HG03159 (cell line): ENCODE data around the gene ADGRG4.
"Not testable (repeated sequence)": the region's sequence is repeated elsewhere in the genome, so short reads cannot be mapped to it uniquely, and the experiment has no call there.

Source experiments
- ATAC-seq: cut with Tn5 transposase; IDR thresholded peaks from one replicate; pipeline ENCODE4 v1.9.1; 2021; ENCODE audit warnings: mild to moderate bottlenecking, moderate library complexity; ENCODE audit not compliant: unreplicated experiment

The ADGRG4 gene

GRCh38 chrX:136300721-136301120 lies at the start of gene ADGRG4:
Gene ADGRG4, plus strand, starts transcription at chrX:136300963. Its CDS starts 7,815 bp downstream, at chrX:136308778.
- ATAC-seq = not testable (repeated sequence)

DNA sequence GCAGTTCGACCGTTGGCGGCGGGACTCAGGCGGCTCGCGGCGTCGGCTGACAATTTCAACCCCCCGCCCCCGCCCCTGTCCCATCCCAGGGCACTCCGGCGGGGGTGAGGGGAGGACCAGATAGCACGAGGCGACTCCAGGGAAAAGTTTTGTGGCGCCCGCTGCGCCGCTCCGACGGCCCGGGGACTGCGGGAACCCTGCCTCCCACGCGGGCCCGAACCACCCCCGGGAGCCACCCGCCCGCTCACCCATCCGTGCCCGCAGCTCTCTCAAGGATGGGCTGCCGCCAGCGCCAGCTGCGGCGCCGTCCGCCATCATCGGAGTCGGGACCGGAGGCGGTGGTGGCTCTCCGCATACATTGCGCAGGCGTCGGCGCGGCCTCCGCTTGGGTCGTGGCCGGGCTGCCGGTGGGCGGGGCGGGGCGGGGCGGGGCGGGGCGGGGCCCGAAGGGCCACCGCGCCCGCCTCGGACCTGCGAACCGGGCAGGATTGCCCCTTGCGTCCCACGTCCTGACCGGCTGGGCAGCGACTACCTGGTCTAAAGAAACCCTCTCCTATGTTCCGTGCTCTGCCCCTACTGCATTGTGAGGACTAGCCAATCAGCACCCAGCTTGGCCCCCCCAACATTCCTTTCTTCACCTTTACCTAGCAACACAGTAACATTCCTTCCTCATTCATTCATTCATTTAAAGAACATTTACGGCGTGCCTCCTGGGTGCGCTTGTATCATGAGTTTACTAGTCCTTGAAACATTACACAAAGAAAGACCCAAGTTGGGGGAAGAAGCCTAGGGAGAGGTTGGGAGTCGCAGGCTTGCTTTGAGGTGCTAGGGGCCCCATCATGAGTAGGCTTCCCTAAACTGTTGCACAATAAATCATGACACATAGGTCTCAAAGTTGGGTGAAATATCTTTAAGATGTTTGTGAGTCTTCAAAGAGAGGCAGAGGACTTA lies 49.4 kb upstream of the ADGRG4 start, which contains the start of gene MAP7D3:
Gene MAP7D3 (minus strand): TSS at position 360 of the 951 bp plus-strand sequence. CDS start 42 bp downstream, at position 318.
- ATAC-seq = peak; percentile 87

DNA sequence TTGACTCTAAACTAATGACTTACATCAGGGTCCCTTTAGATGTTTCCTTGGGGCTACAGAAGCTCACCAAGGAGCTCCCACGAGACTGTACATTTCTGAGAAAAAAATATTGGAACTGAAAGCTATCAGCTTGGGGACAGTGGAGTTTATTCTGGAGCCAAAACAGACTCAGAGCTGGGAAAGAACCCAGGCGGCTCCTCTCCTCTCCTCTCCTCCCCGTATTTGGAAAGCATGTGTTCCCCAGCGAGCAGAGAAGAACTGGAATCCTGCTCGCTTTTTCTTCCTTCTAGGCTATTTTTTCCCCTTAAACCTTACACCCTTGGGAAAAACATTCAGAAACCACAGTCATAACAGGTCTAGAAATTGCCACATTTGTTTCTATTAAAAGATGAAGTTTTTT lies 45.2 kb upstream of the ADGRG4 start:
- ATAC-seq = no peak

GRCh38 chrX:136256026-136256425 lies 44.7 kb upstream of the ADGRG4 start:
- ATAC-seq = no peak

GRCh38 chrX:136258951-136259350 lies 41.8 kb upstream of the ADGRG4 start:
- ATAC-seq = no peak

GRCh38 chrX:136259543-136259942 lies 41.2 kb upstream of the ADGRG4 start:
- ATAC-seq = no peak

GRCh38 chrX:136260776-136261175 lies 40.0 kb upstream of the ADGRG4 start:
- no peak for ATAC-seq

DNA sequence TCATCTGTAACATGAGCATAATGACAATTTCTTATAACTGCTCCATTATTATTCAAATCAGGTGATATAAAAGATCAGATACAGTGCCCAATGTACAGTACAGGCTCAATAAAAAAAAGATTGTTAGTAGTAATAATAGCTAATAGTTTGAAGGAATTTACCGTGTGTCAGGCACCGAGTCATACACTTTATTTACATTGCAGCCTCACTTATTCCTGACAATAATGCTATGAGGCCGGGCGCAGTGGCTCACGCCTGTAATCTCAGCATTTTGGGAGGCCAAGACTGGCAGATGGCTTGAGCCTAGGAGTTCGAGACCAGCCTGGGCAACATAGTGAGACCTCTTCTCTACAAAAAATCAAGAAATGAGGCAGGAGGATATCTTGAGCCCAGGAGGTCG lies 39.4 kb upstream of the ADGRG4 start:
- ATAC-seq = no peak

DNA sequence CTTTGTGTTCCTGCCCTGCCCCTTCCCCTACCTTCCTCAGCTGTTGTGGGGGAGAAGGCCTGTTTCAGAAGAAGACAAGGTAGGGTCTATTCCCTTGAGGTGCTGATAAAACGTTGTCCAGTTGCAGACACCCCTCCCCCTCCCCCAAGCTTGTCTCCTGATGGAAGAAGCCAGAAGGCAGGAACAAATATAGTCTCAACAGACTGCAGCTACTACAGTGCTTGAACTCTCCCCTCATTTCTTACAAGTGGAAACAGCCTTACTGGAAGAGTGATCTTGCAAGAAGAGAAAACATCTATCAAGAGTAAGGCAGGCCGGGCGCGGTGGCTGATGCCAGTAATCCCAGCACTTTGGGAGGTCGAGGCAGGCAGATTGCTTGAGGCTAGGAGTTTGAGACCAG lies 38.5 kb upstream of the ADGRG4 start:
- ATAC-seq = no peak

- ATAC-seq = no peak
These were observed 37.9 kb upstream of the ADGRG4 start for GRCh38 chrX:136262812-136263315.

GRCh38 chrX:136266828-136267227 lies 33.9 kb upstream of the ADGRG4 start:
- no peak for ATAC-seq

DNA sequence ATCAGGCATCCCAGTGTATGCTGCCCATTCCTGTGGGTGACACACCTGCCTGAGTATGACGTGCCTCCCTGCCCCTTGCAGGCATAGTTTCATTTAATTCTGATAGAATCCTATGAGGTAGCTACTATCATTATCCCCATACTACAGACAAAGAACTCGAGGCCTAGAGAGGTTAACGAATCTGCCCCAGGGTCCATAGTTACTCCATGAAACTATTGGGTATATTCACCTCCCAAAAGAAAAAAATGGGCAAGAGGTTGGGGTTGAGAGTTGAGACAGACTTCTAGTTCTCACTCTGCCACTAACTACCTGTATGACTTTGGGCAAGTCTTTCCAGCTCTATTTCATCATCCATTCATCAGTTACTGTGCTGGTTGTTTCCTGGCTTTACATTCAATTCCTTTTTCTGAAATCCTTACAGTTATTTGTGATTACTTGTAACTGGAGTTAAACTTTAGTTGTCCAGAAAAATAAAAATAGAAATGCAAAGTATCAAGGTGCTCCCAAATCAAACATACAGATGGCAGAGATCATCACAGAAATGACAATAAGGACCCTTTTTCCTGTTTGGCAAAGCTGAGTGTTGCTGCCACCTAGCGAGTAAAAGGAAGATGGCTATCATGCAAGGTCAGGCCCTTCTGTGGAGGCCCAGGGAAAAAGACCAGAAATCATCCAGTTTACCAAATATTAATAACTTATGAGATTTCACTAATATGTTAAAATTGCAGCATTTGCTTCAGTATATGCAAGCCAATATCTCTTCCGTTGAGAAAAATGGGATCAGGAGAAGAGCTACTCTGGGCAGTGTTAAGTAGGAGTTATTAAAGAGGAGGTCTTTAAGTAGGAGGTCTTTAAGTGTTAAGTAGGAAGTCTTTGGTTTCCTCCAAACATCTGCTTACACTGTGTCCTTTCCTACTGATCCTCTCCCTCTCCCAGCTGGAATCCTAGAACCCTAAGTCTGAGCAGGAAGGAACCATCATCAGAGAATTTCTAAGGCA lies 32.4 kb upstream of the ADGRG4 start:
- peak; percentile 60 for ATAC-seq

GRCh38 chrX:136269921-136270320 lies 30.8 kb upstream of the ADGRG4 start:
- ATAC-seq = no peak

GRCh38 chrX:136271300-136271699 lies 29.5 kb upstream of the ADGRG4 start:
- peak; percentile 53 for ATAC-seq

DNA sequence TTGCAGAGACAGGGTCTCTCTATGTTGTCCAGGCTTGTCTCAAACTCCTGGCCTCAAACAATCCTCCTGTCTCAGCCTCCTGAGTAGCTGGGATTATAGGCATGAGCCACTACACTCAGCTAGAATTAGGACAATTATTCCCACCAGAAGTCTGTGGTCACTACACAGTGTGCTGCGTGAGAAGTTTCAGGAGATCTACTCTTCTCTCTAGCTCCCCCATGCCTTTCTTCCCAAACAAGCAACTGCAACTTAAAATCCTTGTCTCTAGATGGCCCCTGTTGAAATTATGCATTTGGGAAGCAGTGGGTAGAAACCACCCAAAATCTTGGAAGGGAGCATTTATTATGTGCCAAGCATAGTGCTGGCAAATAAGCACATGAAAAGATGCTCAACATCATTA lies 28.4 kb upstream of the ADGRG4 start:
- no peak for ATAC-seq

- no peak for ATAC-seq
These were observed 26.8 kb upstream of the ADGRG4 start for GRCh38 chrX:136273986-136274385.

DNA sequence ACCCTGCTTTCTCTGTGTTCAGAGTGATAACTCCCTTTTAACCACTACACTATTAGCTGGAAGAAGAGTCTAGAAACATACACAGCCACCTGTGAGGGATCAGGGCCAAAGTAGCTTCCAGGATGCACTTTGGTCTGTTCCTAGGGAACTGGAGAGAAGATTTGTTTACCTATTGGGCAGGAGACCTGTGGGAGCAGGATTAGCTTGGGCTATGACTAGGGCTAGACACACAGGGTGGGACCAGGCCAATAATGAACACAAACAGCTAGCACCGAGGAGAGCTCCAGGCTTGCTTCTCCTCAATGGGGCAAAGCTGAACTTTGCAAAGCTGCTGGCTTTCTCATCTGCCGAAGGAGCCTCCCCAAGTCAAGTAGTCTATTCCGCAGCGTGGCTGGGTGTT lies 25.2 kb upstream of the ADGRG4 start:
- ATAC-seq = no peak

DNA sequence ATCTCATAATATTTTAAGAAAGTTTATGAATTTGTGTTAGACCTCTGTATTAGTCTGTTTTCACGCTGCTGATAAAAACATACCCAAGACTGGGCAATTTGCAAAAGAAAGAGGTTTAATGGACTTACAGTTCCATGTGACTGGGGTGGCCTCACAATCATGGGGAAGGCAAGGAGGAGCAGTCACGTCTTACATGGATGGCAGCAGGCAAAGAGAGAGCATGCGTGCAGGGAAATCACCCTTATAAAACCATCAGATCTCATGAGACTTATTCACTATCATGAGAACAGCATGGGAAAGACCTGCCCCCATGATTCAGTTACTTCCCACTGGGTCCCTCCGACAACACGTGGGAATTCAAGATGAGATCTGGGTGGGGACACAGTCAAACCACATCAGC lies 14.4 kb upstream of the ADGRG4 start:
- not testable (repeated sequence) for ATAC-seq

- ATAC-seq = no peak
These were observed 8.9 kb upstream of the ADGRG4 start for GRCh38 chrX:136291824-136292223.

DNA sequence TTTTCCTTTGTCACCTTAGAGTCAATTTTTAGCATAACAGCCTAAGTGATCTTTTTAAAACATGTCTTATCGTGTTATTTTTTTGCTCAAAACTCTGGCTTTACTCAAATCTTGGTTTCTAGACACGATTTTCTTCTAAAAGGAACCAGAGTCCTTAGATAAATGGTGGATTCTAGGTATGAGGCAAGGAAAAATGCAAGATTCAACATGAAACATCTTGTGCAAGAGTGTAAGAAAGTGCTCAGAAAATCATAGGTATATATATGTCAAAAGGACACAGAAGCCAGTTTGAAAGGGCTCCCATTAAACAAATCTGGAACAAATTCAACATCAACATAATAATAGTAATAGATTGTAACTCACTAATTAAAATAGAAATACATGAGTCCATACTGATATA lies 8.1 kb upstream of the ADGRG4 start:
- no peak for ATAC-seq

DNA sequence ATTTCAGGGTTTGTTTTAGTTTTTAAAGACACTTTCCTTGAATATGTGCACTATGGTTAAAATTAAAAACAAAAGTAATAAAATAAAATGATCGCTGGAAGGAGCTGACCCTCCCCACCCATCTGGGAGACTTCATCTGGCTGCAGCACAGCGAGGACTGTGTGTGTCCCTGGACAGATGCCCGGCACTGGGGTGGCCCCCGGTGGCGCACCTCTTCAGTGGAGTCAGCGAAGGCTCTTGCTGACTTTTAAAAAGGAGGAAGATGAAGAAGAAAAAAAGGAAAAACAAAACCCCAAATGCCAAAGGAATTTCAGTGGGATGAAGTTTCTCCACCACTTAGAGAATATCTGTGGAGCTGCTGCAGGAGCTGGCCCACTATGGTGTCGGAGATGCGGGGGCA lies 5.4 kb upstream of the ADGRG4 start:
- no peak for ATAC-seq
